ENCODE data around the gene KRTAP10-5.

Gene KRTAP10-5

GRCh38 chr21:44544566-44544965, 35.8 kb downstream of the KRTAP10-5 start:
- DNase-seq = no peak

GRCh38 chr21:44542716-44543115, 37.7 kb downstream of the KRTAP10-5 start:
- DNase-seq = no peak

GRCh38 chr21:44540741-44541288, 39.6 kb downstream of the KRTAP10-5 start:
- DNase-seq = no peak

- DNase-seq = no peak
These were observed 40.3 kb downstream of the KRTAP10-5 start, which contains the start of gene KRTAP10-1 for GRCh38 chr21:44539991-44540666. Gene KRTAP10-1 (minus strand): TSS chr21:44540195. CDS start chr21:44540150, 45 bp downstream.

GRCh38 chr21:44539046-44539445, 41.4 kb downstream of the KRTAP10-5 start:
- DNase-seq = no peak

GRCh38 chr21:44537930-44538911, 42.2 kb downstream of the KRTAP10-5 start:
- DNase-seq = no peak

- no peak for DNase-seq
These were observed 44.4 kb downstream of the KRTAP10-5 start for GRCh38 chr21:44535963-44536362.

- no peak for DNase-seq
These were observed 45.7 kb downstream of the KRTAP10-5 start for GRCh38 chr21:44534688-44535087.

GRCh38 chr21:44533891-44534627, 46.3 kb downstream of the KRTAP10-5 start:
- DNase-seq = no peak

- DNase-seq = no peak
These were observed 47.1 kb downstream of the KRTAP10-5 start for GRCh38 chr21:44533121-44533890.

GRCh38 chr21:44532712-44533111, 47.7 kb downstream of the KRTAP10-5 start:
- no peak for DNase-seq

GRCh38 chr21:44531606-44532564, 48.5 kb downstream of the KRTAP10-5 start:
- DNase-seq = no peak

- DNase-seq = no peak
These were observed 49.4 kb downstream of the KRTAP10-5 start for GRCh38 chr21:44530903-44531605.

GRCh38 chr21:44530221-44530902, 50.0 kb downstream of the KRTAP10-5 start:
- no peak for DNase-seq

GRCh38 chr21:44529503-44530125, 50.8 kb downstream of the KRTAP10-5 start:
- DNase-seq = no peak
